DMS 273 (cell line): ENCODE measurements around the gene CAPN3.

Experiments used
- DNase-seq: peaks from one replicate; lab custom pipeline; 2025; ENCODE audit not compliant: unreplicated experiment; lab: John Stamatoyannopoulos, UW

The CAPN3 gene

DNA sequence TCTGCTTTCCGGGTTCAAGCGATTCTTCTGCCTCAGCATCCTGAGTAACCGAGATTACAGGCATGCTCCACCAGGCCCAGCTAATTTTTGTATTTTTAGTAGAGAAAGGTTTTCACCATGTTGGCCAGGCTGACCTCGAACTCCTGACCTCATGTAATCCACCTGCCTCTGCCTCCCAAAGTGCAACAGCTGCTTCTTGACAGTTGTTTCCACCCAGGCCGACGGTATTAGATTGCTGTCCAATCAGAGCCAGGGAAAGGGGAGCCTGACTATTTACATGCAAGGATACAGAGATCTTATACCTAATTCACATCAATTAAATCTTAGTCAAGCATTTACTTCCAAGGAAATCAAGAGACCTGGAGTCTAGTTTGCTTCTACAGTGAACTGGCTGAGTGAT, 4.0 kb upstream of the CAPN3 start:
- DNase-seq: no peak

DNA sequence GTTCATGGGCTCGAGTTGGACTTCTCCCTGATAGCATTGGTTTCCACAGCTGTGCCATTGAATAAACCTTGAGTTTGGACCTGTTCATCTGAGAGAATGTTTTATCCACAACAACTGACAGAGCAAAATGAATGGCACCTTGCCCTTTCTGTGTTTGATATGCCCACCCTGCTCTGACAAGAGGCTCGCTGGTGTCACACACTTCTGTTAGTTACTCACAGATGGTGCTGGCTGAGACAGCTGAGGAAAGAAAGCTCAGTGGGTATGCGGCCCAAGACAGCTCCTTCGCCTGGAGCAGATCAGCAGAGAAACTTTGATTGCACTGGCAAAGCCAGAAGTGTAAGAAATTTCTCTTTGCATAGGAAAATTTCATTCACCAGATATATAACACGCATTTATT, 2.5 kb upstream of the CAPN3 start:
- no peak for DNase-seq

DNA sequence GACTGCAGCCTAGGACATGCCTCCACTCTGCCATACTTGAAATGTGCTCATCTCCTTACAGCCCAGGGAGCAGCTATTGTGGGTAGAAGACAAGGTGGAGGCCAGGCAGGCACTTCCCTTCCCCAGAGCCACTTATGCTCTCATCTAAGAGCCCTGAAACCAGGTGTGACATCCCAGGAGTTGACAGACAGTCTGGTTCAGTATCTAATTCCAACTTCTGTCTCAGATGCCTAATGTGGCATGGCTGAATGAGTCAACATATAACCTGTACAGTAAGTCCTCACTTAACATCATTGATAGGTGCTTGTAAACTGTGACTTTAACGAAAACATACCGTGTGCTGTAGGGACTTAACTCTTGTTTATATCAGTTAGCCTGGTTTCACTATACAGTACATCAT, 1.2 kb upstream of the CAPN3 start:
- no peak for DNase-seq

DNA sequence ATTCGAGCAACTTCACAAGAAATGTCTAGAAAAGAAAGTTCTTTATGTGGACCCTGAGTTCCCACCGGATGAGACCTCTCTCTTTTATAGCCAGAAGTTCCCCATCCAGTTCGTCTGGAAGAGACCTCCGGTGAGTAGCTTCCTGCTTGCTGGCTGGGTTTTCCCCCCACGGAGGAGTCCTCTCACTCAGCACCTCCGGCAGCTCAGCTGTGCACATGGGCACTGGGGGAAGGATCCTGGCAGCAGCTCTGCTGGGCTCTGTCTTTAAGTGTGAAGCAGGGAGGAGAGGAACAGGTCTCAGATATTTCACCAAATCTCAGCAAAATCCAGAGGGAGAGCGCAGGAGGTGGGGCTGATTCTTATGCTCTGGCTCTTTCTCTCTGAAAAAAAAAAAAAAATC, 684 bp downstream of the CAPN3 start:
- DNase-seq: no peak

DNA sequence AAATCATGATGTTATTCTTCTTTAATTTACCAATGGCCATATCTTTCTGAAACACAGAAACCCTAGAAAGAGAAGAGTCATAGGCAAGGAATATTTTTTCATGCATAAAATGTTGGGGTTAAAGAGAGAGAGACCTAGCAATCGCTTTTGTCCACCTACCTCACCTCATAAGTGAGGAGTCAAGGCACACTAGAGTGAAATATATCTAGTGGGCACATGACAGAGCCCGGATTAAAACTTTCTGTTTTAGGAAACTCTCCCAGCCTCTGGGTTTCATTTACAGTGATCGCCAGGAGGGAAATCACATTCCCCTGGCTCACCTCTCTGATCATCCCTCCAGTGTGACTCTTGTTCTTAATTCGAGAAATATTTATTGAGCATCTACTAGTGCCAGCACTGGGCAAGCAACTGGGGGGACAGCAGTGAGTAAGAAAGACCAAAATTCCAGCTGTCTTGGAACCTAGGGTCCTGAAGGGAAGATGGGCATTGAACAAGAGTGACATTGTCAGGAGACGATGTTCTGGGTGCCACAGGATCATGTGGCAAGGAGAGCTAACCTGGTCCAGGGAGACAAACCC, 1.3 kb downstream of the CAPN3 start:
- DNase-seq: no peak

DNA sequence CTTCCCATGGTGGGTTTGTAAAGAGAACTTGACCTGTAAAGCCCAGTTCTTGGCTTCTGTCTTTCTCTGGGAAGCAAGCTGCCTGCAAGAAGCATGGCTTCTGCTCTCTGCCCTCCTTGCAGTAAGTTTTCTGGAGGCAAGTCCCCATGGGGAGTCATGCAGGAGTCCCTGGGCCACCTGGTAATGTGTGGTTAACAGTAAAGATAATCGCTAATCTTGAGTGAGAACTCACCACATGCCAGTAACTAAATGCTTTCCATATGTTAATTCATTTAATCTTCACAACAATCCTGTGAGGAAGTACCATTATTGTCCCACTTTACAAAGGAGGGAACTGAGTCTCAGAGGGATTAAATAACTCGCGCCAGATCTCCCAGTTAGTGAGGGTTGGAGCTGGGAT, 4.2 kb downstream of the CAPN3 start:
- DNase-seq: no peak

DNA sequence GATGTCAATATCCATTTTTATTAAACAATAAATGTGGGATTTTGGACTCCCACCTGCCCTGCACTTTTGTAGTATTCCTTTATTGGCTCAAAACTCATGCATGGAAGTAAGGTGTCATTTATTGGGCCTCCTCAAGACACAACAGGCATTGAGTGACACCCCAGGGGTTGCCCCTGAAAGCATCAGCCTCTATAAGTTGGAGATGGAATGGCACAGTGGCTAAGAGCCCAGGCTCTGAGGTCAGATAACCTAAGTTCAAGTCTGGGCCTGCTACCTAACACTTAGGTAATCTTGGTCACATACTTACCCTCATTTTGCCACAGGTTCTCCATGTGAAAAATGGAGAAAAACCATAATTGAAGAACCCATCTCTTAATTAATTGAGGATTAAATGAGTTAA, 4.6 kb downstream of the CAPN3 start:
- no peak for DNase-seq

DNA sequence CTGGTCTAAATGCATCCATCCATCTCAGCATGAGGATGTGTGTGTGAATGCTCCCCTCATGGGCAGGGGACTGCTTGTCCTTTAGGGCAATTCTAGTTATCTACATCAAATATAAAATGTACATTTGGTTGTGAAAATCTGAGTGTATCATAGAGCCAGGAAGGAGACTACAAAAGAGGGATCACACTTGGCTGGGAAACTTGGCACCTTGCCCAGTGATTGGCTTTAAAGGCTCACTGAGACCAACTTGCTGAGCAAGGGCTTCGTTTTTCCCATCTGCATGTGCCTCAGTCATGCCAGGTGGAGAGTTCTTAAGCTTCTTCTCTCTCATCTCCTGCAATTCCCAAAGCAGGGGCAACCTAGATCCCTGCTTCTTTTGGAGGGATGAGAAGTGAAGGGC, 5.2 kb downstream of the CAPN3 start:
- peak; percentile 47 for DNase-seq

DNA sequence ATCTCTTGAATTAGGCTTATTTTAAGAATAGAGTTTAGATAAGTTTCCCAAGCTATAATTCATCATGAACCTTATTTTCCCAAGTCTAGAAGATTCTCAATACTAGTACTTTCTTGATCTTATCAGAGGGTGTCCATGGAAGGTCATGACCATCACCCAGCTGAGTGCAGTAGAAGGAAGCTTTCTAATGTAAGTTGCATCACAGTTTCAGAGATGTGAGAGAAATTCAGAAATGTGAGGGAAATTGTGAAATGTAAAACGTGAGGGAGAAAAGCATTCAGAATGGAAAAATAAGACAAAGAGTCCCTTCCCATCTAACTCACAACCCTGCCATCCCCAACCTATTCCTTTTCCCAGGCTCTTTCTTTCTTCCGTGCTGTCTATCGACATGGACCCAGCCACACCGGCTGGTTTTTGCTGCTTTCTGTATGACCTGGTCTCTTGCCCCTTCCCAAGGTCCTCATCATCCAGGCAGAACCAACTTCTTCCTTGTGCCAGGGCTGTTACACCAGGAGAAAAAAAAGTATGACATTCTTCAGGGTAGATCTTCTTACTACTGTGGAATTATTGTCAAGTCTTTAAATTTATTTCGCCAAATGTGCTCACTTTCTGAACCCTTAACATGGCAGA, 6.7 kb downstream of the CAPN3 start:
- no peak for DNase-seq

DNA sequence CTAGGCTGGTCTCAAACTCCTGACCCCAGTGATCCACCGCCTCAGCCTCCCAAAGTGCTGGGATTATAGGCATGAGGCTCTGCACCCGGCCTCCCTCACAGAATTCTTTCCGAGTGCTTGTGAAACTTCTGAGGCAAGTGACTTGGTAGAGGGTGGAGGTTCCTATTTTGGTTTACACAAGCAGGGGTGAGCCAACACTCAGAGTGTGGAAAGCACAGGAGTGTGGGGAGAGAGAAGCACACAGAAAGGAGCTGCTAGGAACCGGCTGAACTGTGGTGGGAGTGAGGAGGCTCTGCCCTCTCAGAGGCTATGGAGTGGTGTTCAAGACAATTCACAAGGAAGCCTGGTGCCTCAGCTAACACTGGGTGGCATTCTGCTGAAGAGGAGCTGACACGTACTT, 7.7 kb downstream of the CAPN3 start:
- no peak for DNase-seq

DNA sequence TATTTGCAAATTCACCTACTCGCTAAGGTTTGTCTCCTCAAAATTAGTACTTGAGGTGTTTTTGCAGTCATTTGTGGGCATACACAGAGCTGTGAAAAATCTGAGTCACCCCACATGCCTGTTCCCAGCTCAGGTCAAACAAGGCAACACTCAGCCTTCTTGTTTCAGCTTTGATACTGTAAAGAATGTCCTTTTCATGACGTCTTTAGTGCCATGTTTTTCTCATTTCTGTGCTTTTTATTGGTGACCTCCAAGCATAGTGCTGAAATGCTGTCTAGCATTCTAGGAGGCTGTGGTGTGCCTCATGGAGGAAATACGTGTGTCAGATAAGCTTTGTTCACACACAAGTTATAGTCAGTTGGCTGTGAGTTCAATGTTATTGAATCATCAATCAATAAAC, 8.8 kb downstream of the CAPN3 start:
- DNase-seq: no peak

DNA sequence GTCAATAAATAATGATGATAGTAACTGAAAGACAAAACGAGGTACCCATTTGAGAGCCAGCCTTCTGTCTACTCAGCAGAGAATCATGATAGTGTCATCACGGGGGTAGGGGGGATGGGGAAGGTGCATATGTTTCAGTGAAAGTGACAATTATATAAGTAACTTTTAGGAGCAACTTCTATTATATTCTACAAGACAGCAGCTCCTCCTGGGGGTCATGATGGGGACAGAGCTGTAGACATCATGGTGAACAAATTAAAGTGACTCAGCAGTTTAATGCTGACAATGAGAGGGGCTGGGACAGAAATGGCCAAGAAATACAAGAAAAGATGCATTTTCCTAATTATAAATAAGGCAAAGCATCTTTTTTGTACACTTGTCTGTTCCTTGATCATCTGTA, 11.8 kb downstream of the CAPN3 start:
- DNase-seq: peak; percentile 15

DNA sequence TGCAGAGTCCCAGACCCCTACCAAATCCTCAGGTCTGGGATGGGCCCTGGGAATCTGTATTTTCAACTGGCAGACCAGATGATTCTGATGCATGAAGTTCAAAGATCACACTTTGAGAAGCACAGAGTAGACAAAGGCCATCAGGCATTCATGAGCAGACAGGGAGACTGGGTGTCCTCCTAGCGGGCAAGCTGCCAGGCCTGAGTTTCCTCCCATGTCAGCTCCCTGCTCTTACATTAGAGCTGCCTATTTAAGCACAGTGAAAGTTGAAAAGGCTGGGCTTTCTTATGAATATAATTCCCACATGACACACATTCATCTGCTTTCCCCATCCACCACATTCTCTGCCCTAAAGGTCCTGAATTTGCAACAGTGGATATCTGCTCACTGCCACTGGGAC, 14.0 kb downstream of the CAPN3 start:
- no peak for DNase-seq

DNA sequence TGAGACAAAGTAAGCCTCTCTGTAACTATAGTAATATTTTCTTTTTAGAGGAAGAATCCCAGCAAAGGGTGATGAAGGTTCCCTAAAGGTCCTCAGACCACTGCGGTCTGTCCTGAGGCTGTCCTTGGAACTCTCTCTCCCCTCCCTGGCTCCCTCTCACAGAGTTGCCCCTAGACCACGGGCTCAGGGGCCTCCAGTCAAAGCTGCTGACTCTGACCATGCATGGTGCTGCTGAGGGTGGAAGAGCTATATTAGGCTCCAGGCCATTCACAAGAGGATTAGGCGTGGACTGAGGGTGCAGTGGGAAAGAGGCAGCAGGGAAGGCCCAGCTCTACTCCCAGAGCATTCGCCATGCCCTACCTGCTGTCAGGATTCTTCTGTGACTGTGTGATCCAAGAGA, 14.6 kb downstream of the CAPN3 start:
- no peak for DNase-seq

DNA sequence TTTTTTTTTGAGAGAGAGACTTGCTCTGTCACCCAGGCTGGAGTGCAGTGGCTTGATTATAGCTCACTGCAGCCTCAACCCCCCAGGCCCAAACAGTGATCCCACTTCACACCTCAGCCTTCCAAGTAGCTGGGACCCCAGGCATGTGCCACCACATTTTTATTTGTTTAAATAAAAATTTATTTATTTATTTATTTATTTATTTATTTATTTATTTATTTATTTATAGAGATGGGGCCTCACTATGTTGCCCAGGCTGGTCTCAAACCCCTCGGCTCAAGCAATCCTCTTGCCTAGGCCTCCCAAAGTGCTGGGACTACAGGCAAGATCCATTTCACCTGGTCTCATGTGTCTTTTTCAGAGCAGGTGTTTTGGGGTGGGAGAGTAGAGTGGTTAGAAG, 15.5 kb downstream of the CAPN3 start:
- no peak for DNase-seq

DNA sequence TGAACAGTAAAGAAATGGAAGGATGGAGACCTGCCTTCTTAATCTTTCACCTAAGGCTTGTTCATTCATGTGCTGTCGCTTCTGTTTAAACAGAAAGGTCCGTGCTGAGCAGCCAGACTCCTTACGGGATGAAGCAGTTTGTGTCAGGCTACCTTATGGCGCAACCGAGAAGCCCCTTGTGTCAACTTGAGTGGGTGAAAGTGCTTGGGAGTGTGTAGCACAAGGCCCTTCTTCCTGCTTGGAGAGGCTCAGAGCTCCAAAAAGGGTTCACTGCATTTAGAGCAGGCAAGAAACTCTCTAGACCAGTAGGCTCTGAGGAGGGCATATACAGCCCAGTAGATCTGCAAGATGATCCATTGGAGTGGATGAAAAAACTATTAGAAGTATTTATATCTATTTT, 16.0 kb downstream of the CAPN3 start:
- DNase-seq: no peak

DNA sequence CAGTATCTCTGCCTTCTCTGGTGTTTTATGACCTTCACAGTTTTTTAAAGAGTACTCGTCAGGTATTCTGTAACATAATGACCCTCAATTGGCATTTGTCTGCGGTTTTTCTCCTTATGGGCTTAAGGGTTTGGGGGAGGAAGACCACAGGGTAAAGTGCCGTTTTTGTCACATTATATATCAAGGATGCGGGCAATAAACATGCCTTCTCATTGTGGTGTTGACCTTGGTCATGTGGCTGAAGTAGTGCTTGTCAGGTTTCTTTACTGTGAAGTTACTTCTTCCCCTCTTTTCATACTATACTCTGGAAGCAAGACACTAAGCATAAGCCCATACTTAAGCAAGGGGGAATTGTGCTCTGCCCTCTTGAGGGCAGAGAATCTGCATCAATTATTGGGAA, 16.6 kb downstream of the CAPN3 start:
- no peak for DNase-seq

DNA sequence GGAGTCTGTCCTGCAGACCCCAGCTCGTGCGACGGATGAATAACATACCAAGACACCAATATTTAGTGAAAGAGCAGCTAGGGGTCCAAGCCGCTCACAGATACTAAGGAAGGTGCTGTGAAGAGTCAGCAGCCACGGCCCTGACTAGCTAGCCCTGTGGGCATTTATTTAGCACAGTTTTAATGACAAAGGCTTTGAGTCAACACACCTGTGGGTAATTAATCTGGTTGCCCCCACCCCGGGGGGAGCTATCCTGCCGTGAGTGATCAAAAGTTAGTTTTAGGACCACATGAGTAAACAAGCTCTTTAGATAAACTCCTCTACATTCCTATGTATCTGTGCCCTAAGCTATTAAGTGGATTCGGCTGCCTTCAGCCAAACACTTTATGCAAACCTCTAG, 18.7 kb downstream of the CAPN3 start:
- DNase-seq: no peak

DNA sequence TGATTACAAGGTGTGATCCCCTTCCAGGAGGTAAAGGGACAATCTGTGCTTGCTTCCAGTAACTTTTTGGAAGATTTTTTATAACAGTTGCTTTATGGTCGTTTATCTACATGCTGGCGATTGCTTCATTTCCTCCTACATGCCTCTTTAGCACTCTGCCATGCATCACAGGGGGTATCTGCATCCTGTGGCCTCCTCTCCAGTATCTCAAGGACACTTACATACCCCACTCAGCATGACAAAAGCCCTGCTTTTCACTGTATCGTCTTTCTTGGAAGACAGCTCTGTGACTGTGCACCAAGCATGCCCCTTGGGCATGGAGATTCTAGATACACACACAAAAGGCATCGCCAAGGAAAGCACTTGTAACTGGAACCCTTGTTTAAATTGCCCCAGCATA, 25.3 kb downstream of the CAPN3 start:
- DNase-seq: no peak

DNA sequence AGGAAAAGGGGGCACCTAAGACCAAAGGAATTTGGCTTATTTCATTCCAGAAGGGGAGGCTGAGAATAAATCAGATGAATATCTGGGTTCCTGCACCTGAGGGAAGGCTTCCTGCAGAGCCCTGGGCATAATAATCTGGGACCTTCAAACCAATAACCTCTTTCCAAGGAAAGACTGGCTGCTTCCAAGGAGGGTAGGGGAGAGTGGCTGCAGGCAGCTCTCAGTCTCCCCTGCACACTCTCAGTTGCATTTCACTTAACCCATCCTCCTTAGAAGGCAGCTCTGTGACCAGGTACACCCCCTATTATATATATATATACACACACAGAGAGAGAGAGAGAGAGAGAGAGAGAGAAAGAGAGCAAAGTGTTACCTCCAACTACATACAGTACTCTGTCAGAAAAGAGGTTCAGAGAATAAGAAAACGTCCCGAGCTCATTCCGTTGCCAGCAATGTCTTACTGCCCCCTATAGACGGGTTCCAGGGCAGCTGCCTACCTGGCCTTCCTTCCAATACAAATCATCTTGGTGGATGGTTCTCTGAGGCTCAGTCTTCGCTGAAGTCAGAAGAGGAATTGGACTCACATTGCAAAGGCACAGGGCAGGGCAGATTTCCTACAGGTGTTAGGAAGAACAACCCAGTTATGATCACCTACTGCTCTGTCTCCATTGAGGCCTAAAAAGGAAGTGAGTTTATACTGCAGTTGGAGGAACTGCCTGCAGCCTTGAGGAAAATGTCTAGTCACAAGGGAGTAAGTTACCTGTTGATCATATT, 26.1 kb downstream of the CAPN3 start:
- DNase-seq: peak; percentile 66

DNA sequence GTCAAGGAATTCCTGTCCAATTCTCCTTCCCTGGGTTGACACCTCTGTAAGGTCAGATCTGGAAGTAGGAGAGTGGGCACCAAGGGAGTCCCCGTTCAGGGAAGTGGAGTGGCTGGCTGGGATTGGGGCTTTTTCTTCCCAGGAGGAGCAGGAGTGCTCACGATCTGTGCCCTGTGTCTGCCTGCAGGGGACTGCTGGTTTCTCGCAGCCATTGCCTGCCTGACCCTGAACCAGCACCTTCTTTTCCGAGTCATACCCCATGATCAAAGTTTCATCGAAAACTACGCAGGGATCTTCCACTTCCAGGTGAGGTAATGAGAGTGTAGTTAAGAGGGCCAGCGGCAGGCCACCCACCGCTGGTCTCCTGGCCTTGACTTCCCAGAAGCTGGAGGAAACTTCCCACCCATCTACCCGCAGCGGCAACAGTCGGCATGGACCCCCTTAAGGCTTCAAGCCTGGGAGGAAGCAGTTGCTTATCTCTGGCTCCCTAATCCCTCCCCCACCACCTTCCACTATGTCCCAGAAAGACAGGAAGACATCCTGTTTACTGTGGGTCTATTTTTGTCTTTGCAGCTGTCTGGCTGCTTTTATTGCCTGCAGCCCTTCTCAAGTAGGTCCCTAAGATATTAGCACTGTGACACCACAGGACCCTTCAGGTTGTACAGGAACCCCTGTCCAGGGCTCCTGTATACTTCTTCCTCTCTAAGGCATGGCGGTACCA, 26.8 kb downstream of the CAPN3 start:
- no peak for DNase-seq

DNA sequence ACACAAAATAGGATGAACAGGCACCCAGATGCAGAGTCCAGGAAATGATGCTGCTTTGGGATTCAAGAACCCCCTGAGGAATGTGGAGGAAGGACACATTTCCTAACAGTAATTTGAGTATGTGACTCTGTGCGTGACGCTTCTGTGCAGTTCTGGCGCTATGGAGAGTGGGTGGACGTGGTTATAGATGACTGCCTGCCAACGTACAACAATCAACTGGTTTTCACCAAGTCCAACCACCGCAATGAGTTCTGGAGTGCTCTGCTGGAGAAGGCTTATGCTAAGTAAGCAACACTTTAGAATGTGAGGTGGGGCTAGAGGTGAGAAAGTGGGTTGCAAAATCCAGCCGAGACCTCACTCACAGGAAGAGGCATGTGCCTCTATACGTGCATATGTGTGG, 28.3 kb downstream of the CAPN3 start:
- DNase-seq: no peak
